GM18909 (cell line): ENCODE data around the gene NUCB1.
"Not testable (repeated sequence)": the region's sequence is repeated elsewhere in the genome, so short reads cannot be mapped to it uniquely, and the experiment has no call there.

Source experiments
- ATAC-seq: cut with Tn5 transposase; IDR thresholded peaks from one replicate; pipeline ENCODE4 v1.9.1; 2021; ENCODE audit warnings: mild to moderate bottlenecking; ENCODE audit not compliant: unreplicated experiment, poor library complexity

NUCB1 gene

GRCh38 chr19:48900477-48901406 lies 630 bp downstream of the NUCB1 start:
- no peak for ATAC-seq

DNA sequence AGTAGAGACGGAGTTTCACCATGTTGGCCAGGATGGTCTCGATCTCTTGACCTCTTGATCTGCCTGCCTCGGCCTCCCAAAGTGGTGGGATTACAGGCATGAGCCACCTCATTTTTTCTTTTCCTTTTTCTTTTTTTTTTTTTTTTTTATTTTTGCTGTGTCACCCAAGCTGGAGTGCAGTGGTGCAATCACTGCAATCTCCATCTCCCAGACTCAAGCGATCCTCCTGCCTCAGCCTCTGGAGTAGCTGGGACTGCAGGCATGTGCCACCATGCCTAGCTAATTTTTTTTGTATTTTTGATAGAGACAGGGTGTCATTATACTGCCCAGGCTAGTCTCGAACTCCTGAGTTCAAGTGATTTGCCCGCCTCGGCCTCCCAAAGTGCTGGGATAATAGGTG lies 2.2 kb downstream of the NUCB1 start:
- not testable (repeated sequence) for ATAC-seq

GRCh38 chr19:48903788-48904187 lies 3.7 kb downstream of the NUCB1 start:
- not testable (repeated sequence) for ATAC-seq

DNA sequence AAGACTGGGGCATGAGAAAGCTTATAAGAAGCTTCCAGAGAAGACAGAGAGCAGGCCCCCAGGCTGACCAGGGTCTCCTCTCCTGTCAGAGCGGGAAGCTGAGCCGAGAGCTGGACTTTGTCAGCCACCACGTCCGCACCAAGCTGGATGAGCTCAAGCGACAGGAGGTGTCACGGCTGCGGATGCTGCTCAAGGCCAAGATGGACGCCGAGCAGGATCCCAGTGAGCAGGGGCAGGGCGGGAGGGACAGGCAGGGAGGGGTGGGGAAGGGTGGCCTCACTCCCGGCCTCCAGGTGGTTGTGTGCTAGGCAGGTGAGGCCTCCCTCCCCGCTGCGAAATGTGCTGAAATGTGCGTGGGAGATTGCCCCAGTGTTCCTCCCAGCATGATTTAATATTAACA lies 5.6 kb downstream of the NUCB1 start:
- ATAC-seq: no peak

DNA sequence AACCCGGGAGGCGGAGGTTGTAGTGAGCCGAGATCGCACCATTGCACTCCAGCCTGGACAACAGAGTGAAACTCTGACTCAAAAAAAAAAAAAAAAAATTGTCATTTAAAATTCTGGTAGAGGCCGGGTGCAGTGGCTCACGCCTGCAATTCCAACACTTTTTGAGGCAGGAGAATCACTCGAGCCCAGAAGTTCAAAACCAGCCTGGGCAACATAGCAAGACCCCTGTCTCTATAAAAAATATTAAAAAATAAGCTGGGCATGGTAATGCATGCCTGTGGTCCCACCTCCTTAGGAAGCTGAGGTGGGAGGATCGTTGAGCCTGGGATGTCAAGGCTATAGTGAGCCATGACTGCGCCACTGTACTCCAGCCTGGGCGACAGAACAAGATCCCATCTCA lies 6.2 kb downstream of the NUCB1 start:
- ATAC-seq: no peak

DNA sequence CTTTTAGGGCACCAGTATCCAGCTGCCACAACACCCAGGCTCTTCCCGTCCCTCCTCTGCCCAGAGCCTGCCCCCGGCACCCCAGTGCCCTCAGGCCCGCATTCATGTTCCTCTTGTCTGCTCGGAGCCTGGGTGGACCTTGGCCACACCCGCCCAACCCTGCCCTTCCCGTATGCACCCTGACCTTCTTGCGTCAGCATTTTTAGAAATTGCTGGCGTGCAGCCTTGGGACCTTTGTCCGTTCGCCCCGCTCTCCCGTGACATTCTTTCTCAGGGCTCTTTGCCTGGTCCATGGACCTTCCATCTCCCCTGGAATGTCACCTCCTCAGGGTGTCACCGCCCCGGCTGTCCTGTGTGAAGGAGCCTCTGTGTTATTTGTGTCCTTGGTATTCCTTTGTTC lies 7.6 kb downstream of the NUCB1 start:
- ATAC-seq: no peak

- not testable (repeated sequence) for ATAC-seq
These were observed 9.4 kb downstream of the NUCB1 start for GRCh38 chr19:48909424-48910077.

- no peak for ATAC-seq
These were observed 10.7 kb downstream of the NUCB1 start for GRCh38 chr19:48910803-48911202.

DNA sequence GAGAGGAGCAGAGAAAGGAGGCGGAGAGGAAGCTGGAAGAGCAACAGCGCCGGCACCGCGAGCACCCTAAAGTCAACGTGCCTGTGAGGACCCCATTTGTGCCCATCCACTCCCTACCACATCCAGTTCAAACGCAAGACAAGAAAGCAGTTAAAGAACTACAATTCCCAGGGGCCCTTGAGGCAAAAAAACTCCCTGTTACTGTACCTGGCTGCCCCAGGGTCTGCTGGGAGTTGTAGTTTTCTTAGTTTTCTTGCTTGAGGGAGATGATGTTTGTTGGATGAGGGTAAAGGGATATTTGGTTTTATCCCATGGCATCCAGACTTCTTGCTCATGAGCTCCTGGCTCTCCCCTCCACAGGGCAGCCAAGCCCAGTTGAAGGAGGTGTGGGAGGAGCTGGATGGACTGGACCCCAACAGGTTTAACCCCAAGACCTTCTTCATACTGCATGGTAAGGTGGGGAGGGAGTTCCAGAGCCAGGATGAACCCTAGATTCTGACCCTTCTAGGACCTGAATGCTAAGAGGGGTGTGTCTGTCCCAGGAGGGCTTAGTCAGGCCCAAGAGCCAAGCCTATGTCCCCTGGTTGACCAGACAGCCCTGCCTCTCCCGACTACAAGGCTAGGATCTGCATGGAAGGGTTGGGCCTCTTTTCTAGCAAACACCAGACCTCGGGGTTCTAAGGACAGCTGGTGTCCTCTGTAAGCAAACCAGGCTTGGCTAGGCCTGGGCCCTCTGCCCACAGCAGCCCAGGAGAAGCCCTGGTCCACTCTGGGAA lies 13.2 kb downstream of the NUCB1 start:
- ATAC-seq: no peak

- no peak for ATAC-seq
These were observed 14.1 kb downstream of the NUCB1 start for GRCh38 chr19:48914181-48914580.

DNA sequence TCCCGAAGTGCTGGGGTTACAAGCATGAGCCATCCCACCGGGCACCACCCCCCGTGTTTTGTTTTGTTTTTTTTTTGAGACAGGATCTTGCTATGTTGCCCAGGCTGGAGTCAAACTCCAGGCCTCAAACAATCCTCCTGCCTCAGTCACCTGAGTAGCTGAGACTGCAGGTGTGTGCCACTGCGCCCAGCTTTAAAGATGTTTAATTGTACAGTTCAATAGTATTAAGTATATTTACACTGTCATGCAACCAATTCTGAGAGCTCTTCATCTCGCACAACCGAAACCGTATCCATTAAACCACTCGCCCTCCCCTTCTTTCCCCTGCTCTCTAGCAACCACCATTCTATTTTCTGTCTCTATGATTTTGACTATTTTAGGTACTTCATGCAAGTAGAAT lies 15.6 kb downstream of the NUCB1 start:
- no peak for ATAC-seq

DNA sequence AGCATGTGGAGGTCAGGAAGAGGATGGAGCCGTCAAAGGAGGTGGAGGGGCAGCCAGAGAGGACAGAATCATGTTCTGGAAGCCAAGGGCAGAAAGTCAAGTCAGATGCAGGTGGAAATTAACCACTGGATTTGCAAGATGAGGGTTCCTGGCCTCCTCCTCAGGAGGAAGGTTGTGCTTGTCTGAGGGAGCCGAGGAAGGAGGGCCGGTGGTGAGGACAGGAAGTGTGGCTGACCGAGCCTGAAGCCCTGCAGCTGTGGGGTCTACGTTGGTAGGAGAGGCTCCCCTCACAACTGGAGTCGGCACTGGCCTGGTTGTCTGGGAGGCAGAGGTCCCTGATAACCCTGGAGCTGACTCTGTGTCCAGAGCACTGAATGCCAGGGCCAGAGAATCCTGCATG lies 18.0 kb downstream of the NUCB1 start:
- no peak for ATAC-seq

- no peak for ATAC-seq
These were observed 18.7 kb downstream of the NUCB1 start for GRCh38 chr19:48918801-48919247.

GRCh38 chr19:48919271-48919670 lies 19.2 kb downstream of the NUCB1 start:
- ATAC-seq: not testable (repeated sequence)

- no peak for ATAC-seq
These were observed 20.8 kb downstream of the NUCB1 start for GRCh38 chr19:48920949-48921348.

- no peak for ATAC-seq
These were observed 21.8 kb downstream of the NUCB1 start for GRCh38 chr19:48921721-48922500.

DNA sequence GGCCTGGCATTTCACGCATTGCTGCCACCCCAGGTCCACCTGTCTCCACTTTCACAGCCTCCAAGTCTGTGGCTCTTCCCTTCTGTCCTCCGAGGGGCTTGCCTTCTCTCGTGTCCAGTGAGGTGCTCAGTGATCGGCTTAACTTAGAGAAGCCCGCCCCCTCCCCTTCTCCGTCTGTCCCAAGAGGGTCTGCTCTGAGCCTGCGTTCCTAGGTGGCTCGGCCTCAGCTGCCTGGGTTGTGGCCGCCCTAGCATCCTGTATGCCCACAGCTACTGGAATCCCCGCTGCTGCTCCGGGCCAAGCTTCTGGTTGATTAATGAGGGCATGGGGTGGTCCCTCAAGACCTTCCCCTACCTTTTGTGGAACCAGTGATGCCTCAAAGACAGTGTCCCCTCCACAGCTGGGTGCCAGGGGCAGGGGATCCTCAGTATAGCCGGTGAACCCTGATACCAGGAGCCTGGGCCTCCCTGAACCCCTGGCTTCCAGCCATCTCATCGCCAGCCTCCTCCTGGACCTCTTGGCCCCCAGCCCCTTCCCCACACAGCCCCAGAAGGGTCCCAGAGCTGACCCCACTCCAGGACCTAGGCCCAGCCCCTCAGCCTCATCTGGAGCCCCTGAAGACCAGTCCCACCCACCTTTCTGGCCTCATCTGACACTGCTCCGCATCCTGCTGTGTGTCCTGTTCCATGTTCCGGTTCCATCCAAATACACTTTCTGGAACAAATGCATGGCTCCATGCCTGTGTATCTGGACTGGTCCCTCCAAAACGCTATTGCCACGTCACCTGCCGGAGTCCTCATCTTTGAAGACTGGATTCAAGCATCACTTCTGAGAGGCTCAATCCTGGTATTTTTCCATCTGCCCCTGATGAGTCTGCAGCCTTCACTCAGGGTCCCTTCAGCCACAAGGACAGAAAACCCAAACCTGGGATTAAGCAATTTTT lies 22.7 kb downstream of the NUCB1 start:
- no peak for ATAC-seq

- no peak for ATAC-seq
These were observed 25.2 kb downstream of the NUCB1 start for GRCh38 chr19:48925240-48925843.

GRCh38 chr19:48925890-48926289 lies 25.8 kb downstream of the NUCB1 start:
- ATAC-seq: not testable (repeated sequence)
